ENCODE measurements around the gene OSCP1.

GRCh38 chr1:36432616-36433015 lies 17.6 kb downstream of the OSCP1 start:
- no peak for TF ChIP-seq ZNF274 (IDR thresholded peaks at IDR 0.05; ENCODE audit: low read depth, low read length)
- no peak for TF ChIP-seq SUZ12 (IDR thresholded peaks at IDR 0.05; ENCODE audit: extremely low read depth, insufficient read depth, insufficient read length)

All from NT2/D1 (cell line).